Activated T-helper 2 cell treated with anti-CD3 and anti-CD28 coated beads, Interferon-gamma antibody, Interleukin-2, Interleukin-4, amounts not matched to agents 10 μg/mL and 5 μg/mL and 100 μg/mL, durations not matched to agents 14 hours and 24 hours and 36 hours (primary cell): Measurements from ENCODE around the gene SIGLECL1. TPM values are rescaled to one million over a fixed set of nuclear protein-coding genes. Genes with fewer than 3 reads are reported as not detected.
"Not testable (repeated sequence)": the region's sequence is repeated elsewhere in the genome, so short reads cannot be mapped to it uniquely, and the experiment has no call there.

Experiments used
- DNase-seq: peaks from one replicate; pipeline ENCODE4 v3.0.0; 2021; ENCODE audit warnings: low spot score
- H3K27ac Mint-ChIP-seq: one replicate; pipeline ENCODE4 v1.8.0; 2021; ENCODE audit warnings: mixed read lengths
- H3K27me3 Mint-ChIP-seq: one replicate; pipeline ENCODE4 v1.8.0; 2021; ENCODE audit warnings: low read depth, mixed read lengths
- H3K36me3 Mint-ChIP-seq: one replicate; pipeline ENCODE4 v1.8.0; 2021; ENCODE audit warnings: low read depth, mixed read lengths
- H3K4me1 Mint-ChIP-seq: one replicate; pipeline ENCODE4 v1.8.0; 2021; ENCODE audit warnings: low read depth, mixed read lengths
- H3K4me3 Mint-ChIP-seq: one replicate; pipeline ENCODE4 v1.8.0; 2021; ENCODE audit warnings: low read depth, mild to moderate bottlenecking, moderate library complexity, mixed read lengths
- H3K9me3 Mint-ChIP-seq: one replicate; pipeline ENCODE4 v1.8.0; 2021; ENCODE audit warnings: mixed read lengths
- intact Hi-C: fragments of 100-400 bp; cut with micrococcal nuclease; formaldehyde crosslinking; loops from one replicate; pipeline ENCODE4 v1.15.1; 2023
- total RNA-seq: library from RNA; stranded (reverse); gene quantifications from 2 replicates; pipeline ENCODE4 v1.2.3, GENCODE V29; 2022

SIGLECL1 gene
- not detected in 2 replicates for total RNA-seq

DNA sequence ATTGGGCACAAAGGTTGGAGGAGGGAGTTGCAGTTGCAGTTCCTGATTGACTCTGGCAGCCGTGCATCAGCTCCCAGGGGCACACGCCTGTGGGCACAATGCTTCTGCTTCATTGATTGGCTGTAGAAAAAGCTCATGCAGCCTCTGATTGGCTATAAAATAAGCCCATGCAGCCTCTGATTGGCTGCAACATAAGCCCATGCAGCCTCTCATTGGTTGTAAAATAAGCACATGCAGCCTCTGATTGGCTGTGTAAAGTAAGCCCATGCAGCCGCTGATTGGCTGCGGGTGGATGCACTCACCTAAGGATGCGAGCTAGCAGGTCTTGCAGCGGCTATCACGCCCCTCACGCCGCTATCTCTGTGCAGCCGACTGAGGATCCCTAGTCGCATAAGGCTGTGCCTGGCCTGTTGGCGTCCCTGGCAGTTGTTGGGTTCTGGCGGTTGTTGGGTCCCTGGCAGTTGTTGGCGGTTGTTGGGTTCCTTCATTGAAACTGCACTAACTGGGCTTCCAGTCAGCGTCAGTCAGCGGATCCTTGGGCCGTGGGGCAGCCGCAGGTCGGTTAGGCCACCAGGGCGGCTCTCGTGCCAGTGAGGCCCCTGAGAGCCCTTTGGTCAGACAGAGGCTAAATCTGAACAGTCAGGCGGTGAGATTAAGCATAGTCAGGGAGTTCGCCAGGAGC, at the start of gene SIGLECL1:
SIGLECL1 (plus strand) TSS at position 295 of the 682 bp plus-strand sequence. CDS start 12,993 bp downstream, outside the sequence.
- H3K4me1 Mint-ChIP-seq: peaks cover 64% of the 10 kb centered on the region
- peak within 1 kb of the TSS; percentile 8 for H3K27ac Mint-ChIP-seq
- no peaks in the 10 kb centered on the region for H3K27me3 Mint-ChIP-seq
- peaks cover 4% of the 10 kb centered on the region for H3K9me3 Mint-ChIP-seq
- intact Hi-C loops: no loop called here
- no peak within 1 kb of the TSS for H3K4me3 Mint-ChIP-seq
- no peak for DNase-seq
- H3K36me3 Mint-ChIP-seq: peaks cover 7% of the 10 kb centered on the region

DNA sequence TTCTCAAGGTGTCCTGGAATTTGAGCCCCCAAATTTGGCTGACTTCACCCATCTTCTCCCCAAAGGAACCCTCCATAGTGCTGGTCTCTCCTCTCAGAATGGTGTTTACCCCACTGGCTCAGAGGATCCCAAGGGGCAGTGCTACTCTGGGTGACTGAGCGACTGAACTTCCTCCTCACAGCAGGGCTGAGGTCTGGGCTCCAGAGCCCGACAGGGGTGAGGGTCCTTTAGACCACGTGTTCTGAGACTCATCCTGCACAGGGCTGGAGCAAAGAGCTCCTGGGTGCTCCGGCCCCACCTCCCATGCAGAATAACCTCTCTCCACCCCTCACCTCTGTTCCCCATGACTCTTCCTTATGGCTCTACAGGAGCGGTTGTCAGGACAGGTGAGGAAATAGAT, 49.2 kb upstream of the SIGLECL1 start:
- no peak overlapping the region for H3K27ac Mint-ChIP-seq
- intact Hi-C loops: no loop called here

DNA sequence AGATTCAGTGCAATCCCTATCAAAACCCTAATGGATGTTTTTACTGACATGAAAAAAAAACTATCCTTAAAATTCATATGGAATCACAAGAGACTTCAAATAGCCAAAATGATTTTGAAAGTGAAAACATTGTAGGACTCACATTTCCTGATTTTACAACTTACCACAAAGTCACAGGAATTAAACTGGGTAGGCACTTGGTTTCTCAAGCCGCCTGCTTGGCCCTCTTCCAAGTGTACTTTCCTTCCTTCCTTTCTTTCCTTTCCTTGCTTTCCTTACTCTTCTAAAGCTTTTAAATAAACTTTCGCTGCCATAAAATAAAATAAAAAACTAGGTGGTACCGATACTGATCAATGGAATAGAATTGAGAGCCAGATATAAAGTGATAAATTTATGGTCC, 47.0 kb upstream of the SIGLECL1 start:
- DNase-seq: no peak
- H3K27ac Mint-ChIP-seq: no peak overlapping the region
- peaks cover 50% of the 10 kb centered on the region for H3K27me3 Mint-ChIP-seq
- no peak overlapping the region for H3K4me3 Mint-ChIP-seq
- no peaks in the 10 kb centered on the region for H3K36me3 Mint-ChIP-seq
- peaks cover 20% of the 10 kb centered on the region for H3K4me1 Mint-ChIP-seq
- no peaks in the 10 kb centered on the region for H3K9me3 Mint-ChIP-seq
- intact Hi-C loops: no loop called here

More for the DNA sequence above, 49.2 kb upstream of the SIGLECL1 start:
- Mint-ChIP-seq H3K27me3 (peaks cover 37% of the 10 kb centered on the region), H3K9me3 (no peaks in the 10 kb centered on the region), H3K4me3 (no peak overlapping the region), H3K4me1 (peaks cover 10% of the 10 kb centered on the region), H3K36me3 (no peaks in the 10 kb centered on the region)
- no peak for DNase-seq

DNA sequence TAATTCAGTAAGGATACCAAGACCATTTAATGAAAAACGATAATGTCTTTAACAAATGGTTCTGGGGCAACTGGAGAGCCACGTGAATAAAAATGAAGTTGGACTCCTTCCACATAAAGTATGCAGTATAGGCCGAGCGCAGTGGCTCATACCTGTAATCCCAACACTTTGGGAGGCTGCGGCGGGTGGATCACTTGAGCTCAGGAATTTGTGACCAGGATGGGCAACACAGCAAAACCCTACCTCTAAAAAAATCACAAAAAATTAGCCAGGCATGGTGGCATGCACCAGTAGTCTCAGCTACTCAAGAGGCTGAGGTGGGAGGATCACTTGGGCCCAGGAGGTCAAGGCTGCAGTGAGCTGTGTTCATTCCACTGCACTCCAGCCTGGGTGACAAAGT, 46.6 kb upstream of the SIGLECL1 start:
- Mint-ChIP-seq H3K4me3 (no peak overlapping the region), H3K27ac (no peak overlapping the region), H3K27me3 (peaks cover 53% of the 10 kb centered on the region), H3K9me3 (no peaks in the 10 kb centered on the region), H3K4me1 (peaks cover 20% of the 10 kb centered on the region), H3K36me3 (no peaks in the 10 kb centered on the region)
- no peak for DNase-seq
- intact Hi-C loops: no loop called here

DNA sequence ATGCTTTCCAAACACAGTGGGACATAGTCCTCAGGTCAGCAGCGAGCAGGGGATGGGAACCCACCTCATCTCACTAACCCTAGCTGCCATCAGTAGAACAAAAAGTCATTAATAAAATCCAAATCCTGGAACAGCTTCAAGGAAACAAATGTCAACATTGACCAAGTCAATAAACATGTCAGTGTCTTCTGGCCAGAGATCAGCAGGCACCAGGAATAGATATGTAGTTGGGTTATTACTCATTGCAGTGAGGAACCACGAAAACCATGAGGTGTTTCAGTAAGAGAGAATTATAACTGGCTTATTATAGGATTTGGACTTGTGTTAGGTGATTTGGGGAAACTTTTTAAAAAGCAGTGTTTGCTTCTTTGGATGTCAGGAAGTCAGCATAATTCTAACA, 43.1 kb upstream of the SIGLECL1 start:
- H3K27ac Mint-ChIP-seq: no peak overlapping the region
- DNase-seq: no peak
- H3K36me3 Mint-ChIP-seq: no peaks in the 10 kb centered on the region
- intact Hi-C loops: loop anchor here (2.0 to 5.0 kb wide), 2 partner anchors 19 to 40 kb away; no protein-coding TSS in a partner anchor
- peaks cover 57% of the 10 kb centered on the region for H3K27me3 Mint-ChIP-seq
- H3K4me1 Mint-ChIP-seq: peaks cover 30% of the 10 kb centered on the region
- no peaks in the 10 kb centered on the region for H3K9me3 Mint-ChIP-seq
- no peak overlapping the region for H3K4me3 Mint-ChIP-seq

DNA sequence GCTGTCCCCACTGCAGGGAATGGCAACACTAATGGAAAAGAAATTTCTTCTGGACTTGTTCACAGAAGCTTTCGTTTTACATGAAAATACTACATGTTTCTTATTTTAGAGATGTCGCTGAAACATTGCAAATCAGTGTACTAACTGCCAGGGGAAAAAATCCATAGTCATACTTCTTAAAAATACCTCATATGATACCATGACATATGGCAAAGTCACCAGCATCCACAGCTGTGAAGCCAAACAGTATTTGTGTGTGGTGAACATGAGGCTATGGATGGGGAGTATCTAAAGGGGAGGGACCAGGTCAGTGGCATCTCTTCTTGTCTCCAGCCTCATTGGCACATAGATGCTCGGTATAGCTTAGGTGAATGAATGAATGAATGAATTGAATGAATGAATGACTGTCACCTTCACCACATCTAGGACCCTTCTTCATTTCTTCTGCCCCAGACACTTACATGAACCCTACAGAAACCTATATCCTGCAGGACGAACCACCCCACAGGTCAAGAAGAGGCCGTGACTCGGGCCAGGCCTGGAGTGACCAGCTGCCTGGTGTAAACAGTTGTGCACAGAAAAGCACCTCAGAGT, 40.6 kb upstream of the SIGLECL1 start:
- Mint-ChIP-seq H3K4me1 (peaks cover 26% of the 10 kb centered on the region), H3K27ac (no peak overlapping the region), H3K27me3 (peaks cover 36% of the 10 kb centered on the region), H3K9me3 (no peaks in the 10 kb centered on the region), H3K4me3 (no peak overlapping the region), H3K36me3 (no peaks in the 10 kb centered on the region)
- no peak for DNase-seq
- intact Hi-C loops: no loop called here

DNA sequence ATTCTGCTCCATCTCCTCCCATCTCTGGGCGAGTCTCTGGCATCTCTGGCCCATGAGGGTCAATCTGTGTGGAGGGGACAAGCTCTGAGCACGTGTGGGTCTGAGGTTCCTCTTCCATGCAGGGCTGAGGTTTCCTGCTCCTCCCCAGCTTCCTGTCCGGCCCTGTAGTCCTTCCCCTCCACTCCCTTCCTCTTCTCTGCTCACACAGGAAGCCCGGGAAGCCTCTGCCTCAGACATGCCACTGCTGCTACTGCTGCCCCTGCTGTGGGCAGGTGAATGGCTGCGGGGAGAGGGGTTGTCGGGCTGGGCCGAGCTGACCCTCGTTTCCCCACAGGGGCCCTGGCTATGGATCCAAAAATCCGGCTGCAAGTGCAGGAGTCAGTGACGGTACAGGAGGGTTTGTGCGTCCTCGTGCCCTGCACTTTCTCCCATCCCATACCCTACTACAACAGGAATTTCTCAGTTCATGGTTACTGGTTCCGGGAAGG, 40.0 kb upstream of the SIGLECL1 start:
- intact Hi-C loops, DNase-seq, H3K4me3 Mint-ChIP-seq, H3K9me3 Mint-ChIP-seq, H3K27ac Mint-ChIP-seq, H3K36me3 Mint-ChIP-seq: not testable (repeated sequence)
- peaks cover 31% of the 10 kb centered on the region for H3K27me3 Mint-ChIP-seq
- H3K4me1 Mint-ChIP-seq: peaks cover 24% of the 10 kb centered on the region

DNA sequence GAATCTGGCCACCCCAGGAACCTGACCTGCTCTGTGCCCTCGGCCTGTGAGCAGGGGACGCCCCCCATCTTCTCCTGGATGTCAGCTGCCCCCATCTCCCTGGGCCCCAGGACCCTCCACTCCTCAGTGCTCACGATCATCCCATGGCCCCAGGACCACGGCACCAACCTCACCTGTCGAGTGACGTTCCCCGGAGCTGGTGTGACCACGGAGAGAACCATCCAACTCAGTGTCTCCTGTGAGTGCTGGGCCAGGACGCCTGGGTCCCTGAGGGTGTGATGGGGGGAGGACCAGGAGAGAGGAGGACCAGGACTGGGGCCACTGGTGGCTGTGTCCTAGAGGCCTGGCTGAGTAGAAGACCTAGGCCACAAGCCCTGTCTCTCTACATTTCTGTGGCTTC, 39.0 kb upstream of the SIGLECL1 start:
- Mint-ChIP-seq H3K4me1 (peaks cover 20% of the 10 kb centered on the region), H3K36me3 (no peaks in the 10 kb centered on the region)

DNA sequence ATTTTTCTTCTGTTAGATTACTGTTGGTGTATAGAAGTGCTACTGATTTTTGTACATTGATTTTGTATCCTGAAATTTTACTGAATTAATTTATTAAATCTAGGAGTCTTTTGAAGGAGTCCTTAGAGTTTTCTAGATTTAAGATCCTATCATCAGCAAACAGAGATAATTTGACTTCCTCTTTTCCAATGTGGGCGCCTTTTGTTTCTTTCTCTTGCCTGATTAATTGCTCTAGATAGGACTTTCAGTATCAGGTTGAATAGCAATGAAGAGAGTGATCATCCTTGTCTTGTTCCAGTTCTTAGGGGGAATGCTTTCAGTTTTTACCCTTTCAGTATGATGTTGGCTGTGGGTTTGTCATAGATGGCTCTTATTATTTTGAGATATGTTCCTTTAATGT, 31.6 kb upstream of the SIGLECL1 start:
- DNase-seq: no peak
- no peaks in the 10 kb centered on the region for H3K9me3 Mint-ChIP-seq
- intact Hi-C loops: loop anchor here (1.0 kb wide), 3 partner anchors 8 to 37 kb away; no protein-coding TSS in a partner anchor
- no peaks in the 10 kb centered on the region for H3K36me3 Mint-ChIP-seq
- H3K4me1 Mint-ChIP-seq: peaks cover 28% of the 10 kb centered on the region
- peaks cover 43% of the 10 kb centered on the region for H3K27me3 Mint-ChIP-seq
- no peak overlapping the region for H3K4me3 Mint-ChIP-seq
- no peak overlapping the region for H3K27ac Mint-ChIP-seq

More for the DNA sequence above, 39.0 kb upstream of the SIGLECL1 start:
- no peak for DNase-seq
- intact Hi-C loops: no loop called here
- Mint-ChIP-seq H3K9me3 (no peaks in the 10 kb centered on the region), H3K27me3 (peaks cover 33% of the 10 kb centered on the region), H3K4me3 (no peak overlapping the region), H3K27ac (no peak overlapping the region)

DNA sequence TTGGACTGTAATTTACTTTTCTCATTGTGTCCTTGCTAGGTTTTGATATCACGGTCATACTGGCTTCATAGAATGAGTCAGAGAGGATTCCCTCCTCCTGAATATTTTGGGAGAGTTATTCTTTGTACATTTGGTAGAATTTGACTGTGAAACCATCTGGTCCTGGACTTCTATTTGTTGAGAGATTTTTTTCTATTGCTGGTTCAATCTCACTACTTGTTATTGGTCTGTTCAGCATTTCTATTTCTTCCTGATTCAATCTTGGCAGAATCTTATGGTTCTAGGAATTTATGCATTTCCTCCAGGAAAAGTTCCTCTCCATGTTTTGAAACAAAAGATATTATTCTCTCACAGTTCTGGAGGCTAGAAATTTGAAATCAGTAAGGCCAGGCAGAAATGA, 30.9 kb upstream of the SIGLECL1 start:
- no peaks in the 10 kb centered on the region for H3K36me3 Mint-ChIP-seq
- H3K4me1 Mint-ChIP-seq: peaks cover 35% of the 10 kb centered on the region
- no peak overlapping the region for H3K27ac Mint-ChIP-seq
- H3K9me3 Mint-ChIP-seq: no peaks in the 10 kb centered on the region
- H3K4me3 Mint-ChIP-seq: no peak overlapping the region
- H3K27me3 Mint-ChIP-seq: peaks cover 43% of the 10 kb centered on the region
- intact Hi-C loops: loop anchor here (1.0 kb wide), 3 partner anchors 7 to 36 kb away; no protein-coding TSS in a partner anchor
- no peak for DNase-seq

DNA sequence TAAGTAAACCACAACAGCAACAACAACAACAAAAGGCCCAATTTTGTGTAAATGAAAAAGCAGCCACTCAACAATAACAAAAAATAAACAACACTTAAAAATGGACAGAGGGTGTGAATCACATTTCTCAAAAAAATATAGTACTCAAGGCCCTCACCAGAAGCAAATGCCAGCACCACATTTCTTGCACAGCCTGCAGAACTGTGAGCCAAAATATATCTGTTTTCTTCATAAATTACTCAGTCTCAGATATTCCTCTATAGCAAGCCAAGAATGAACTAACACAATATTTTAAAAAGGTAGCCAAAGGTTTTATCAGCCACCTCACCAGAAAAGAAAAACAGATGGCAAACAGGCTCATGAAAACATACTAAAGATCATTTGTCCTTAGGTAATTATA, 29.9 kb upstream of the SIGLECL1 start:
- peaks cover 43% of the 10 kb centered on the region for H3K27me3 Mint-ChIP-seq
- intact Hi-C loops: no loop called here
- H3K9me3 Mint-ChIP-seq: no peaks in the 10 kb centered on the region
- DNase-seq: no peak
- H3K27ac Mint-ChIP-seq: no peak overlapping the region
- H3K36me3 Mint-ChIP-seq: no peaks in the 10 kb centered on the region
- peaks cover 45% of the 10 kb centered on the region for H3K4me1 Mint-ChIP-seq
- H3K4me3 Mint-ChIP-seq: no peak overlapping the region

DNA sequence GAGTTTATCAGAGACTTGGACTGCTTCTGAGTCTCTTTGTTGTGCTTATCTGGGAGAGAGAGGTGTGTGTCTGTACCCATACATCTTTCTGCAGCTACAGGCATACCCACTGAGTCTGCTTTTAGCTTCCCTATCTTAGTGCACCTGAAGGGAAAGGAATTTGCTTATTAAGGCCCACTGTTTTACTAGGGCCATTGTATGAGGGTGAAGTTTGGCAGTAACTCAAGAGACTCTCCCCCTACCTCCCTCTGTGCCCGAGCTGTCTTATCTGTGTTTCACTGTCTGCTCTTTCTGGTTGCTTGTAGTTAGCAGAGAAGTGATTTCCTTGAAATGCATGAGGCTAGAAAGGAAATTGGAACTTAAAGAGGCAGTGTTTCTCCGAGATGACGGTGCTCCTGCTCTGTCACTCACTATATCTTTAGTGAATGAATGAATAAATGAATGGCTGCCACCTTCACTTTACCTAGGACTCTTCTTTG, 26.7 kb upstream of the SIGLECL1 start:
- intact Hi-C loops: no loop called here
- peaks cover 13% of the 10 kb centered on the region for H3K36me3 Mint-ChIP-seq
- DNase-seq: no peak
- H3K4me1 Mint-ChIP-seq: peaks cover 65% of the 10 kb centered on the region
- H3K27me3 Mint-ChIP-seq: peaks cover 34% of the 10 kb centered on the region
- peak overlapping the region; percentile 58 for H3K27ac Mint-ChIP-seq
- H3K9me3 Mint-ChIP-seq: no peaks in the 10 kb centered on the region
- H3K4me3 Mint-ChIP-seq: peak overlapping the region; percentile 76

DNA sequence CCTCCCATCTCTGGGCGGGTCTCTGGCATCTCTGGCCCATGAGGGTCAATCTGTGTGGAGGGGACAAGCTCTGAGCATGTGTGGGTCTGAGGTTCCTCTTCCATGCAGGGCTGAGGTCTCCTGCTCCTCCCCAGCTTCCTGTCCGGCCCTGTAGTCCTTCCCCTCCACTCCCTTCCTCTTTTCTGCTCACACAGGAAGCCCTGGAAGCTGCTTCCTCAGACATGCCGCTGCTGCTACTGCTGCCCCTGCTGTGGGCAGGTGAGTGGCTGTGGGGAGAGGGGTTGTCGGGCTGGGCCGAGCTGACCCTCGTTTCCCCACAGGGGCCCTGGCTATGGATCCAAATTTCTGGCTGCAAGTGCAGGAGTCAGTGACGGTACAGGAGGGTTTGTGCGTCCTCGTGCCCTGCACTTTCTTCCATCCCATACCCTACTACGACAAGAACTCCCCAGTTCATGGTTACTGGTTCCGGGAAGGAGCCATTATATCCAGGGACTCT, 25.9 kb upstream of the SIGLECL1 start, which contains the start of gene CD33:
CD33 (plus strand) TSS at position 183 of the 496 bp plus-strand sequence; CDS start at position 222, 39 bp downstream.
- peaks cover 16% of the 10 kb centered on the region for H3K36me3 Mint-ChIP-seq
- peak within 1 kb of the TSS; percentile 76 for H3K4me3 Mint-ChIP-seq
- DNase-seq, intact Hi-C loops, H3K9me3 Mint-ChIP-seq: not testable (repeated sequence)
- peaks cover 58% of the 10 kb centered on the region for H3K4me1 Mint-ChIP-seq
- peak within 1 kb of the TSS; percentile 77 for H3K27ac Mint-ChIP-seq
- H3K27me3 Mint-ChIP-seq: peaks cover 35% of the 10 kb centered on the region
